Ishikawa (cell line): ENCODE data around the gene ZDHHC7.

ENCODE experiments used
- EGR1 ChIP-seq: IDR thresholded peaks from 2 replicates; pipeline ENCODE4 v1.6.1; 2012
- YY1 ChIP-seq: IDR thresholded peaks from 2 replicates; pipeline ENCODE4 v1.6.1; 2012; ENCODE audit warnings: low read depth

GRCh38 chr16:84953190-84953746, 58.1 kb downstream of the ZDHHC7 start:
- TF ChIP-seq EGR1 (no peak), YY1 (no peak)
